NB4 (cell line): ENCODE results near the gene INSR.

Experiments used
- MAX ChIP-seq: IDR thresholded peaks from 2 replicates; pipeline ENCODE4 v1.6.1; 2011; ENCODE audit warnings: low read depth, low read length
- POLR2A ChIP-seq: IDR thresholded peaks from 2 replicates; pipeline ENCODE4 v1.6.1; 2011; ENCODE audit warnings: mild to moderate bottlenecking; ENCODE audit not compliant: insufficient read length; ENCODE audit errors: extremely low read depth
- TF ChIP-seq, protein P1 (sequence below): IDR thresholded peaks from one replicate; pipeline ENCODE4 v1.5.1; 2012; ENCODE audit warnings: low read depth, low read length

- TF ChIP-seq, protein P1, sequence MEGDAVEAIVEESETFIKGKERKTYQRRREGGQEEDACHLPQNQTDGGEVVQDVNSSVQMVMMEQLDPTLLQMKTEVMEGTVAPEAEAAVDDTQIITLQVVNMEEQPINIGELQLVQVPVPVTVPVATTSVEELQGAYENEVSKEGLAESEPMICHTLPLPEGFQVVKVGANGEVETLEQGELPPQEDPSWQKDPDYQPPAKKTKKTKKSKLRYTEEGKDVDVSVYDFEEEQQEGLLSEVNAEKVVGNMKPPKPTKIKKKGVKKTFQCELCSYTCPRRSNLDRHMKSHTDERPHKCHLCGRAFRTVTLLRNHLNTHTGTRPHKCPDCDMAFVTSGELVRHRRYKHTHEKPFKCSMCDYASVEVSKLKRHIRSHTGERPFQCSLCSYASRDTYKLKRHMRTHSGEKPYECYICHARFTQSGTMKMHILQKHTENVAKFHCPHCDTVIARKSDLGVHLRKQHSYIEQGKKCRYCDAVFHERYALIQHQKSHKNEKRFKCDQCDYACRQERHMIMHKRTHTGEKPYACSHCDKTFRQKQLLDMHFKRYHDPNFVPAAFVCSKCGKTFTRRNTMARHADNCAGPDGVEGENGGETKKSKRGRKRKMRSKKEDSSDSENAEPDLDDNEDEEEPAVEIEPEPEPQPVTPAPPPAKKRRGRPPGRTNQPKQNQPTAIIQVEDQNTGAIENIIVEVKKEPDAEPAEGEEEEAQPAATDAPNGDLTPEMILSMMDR, result no peak
- TF ChIP-seq POLR2A, result no peak
- TF ChIP-seq MAX, result no peak
Measured at GRCh38 chr19:7067716-7068115, 226.5 kb downstream of the INSR start.
